GM21390 (cell line): ENCODE data around the gene GON7.
A peak's percentile ranks its signal among the peaks of the same experiment; 100 is the strongest.
"Not testable (repeated sequence)": the region's sequence is repeated elsewhere in the genome, so short reads cannot be mapped to it uniquely, and the experiment has no call there.

Experiments
- ATAC-seq: cut with Tn5 transposase; IDR thresholded peaks from one replicate; pipeline ENCODE4 v1.9.1; 2021; ENCODE audit not compliant: unreplicated experiment

The GON7 gene

GRCh38 chr14:93206793-93207467 is at the start of gene GON7, which contains the start of gene UBR7:
Gene GON7, minus strand, starts transcription at chr14:93207065. Its CDS starts 28 bp downstream, at chr14:93207037.
Gene UBR7, plus strand, starts transcription at chr14:93207256. Its CDS starts 36 bp downstream, at chr14:93207292.
- peak; percentile 78 for ATAC-seq

GRCh38 chr14:93249128-93249831 is 42.4 kb upstream of the GON7 start:
- ATAC-seq = no peak

- no peak for ATAC-seq
Measured at GRCh38 chr14:93246534-93246933, 39.7 kb upstream of the GON7 start.

DNA sequence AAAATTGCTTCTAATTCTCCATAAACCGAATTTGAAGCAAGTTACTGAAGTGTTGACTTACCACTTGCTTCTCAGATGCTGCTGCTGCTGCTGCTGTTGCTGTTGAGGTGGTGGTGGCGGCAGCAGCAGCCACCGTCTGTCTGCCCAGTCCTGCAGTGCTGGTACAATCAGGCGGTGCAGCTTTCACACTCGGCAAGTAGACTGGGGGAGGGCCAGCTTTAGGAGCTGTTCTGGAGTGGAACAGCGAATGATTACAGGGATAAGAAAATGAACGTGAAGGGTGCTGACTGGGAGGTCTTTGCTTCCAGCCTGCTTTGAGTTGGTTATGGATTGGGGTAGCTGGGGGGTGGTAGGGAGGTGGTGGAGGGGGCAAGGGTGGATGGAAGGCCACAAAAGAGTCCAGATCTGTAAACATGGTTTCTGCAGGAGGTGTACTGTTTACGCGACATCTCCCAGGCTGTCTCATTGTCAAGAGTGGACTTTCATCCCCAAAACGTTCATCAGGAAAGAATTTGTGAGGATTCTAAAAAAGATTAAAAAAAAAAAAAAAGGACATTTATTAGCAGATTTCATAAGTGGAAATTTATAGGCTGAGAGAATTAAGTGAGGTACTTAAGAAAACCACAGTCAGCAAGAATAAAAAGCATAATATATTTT is 39.0 kb upstream of the GON7 start:
- ATAC-seq = no peak

GRCh38 chr14:93240678-93241000 is 33.8 kb upstream of the GON7 start:
- no peak for ATAC-seq

- no peak for ATAC-seq
Measured at GRCh38 chr14:93239869-93240677, 33.2 kb upstream of the GON7 start.

GRCh38 chr14:93234798-93235197 is 27.9 kb upstream of the GON7 start:
- ATAC-seq = no peak

- ATAC-seq = not testable (repeated sequence)
Measured at GRCh38 chr14:93233078-93233477, 26.2 kb upstream of the GON7 start.

- ATAC-seq = no peak
Measured at GRCh38 chr14:93232159-93232558, 25.3 kb upstream of the GON7 start.

GRCh38 chr14:93231129-93231979 is 24.5 kb upstream of the GON7 start:
- ATAC-seq = no peak

GRCh38 chr14:93230539-93230938 is 23.7 kb upstream of the GON7 start:
- ATAC-seq = no peak

DNA sequence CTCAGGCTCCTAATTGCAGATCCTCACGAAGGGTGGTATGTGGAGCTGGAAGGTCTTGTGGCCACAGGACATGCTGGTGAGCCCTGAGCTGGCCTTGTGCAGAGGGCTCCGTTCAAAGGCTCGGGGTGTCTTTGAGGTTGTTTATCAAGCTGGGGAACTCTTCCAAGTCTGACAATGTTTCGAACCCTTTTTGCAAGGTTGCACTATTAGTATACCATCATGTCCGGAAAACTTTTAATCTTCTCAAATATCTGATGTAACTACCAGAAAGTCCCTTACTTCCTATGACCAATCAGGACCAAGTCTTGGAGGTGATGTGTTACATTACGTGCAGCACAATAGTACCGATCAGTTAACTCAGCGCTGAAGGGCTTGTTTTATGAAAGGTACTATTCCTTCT is 21.7 kb upstream of the GON7 start:
- ATAC-seq = no peak

DNA sequence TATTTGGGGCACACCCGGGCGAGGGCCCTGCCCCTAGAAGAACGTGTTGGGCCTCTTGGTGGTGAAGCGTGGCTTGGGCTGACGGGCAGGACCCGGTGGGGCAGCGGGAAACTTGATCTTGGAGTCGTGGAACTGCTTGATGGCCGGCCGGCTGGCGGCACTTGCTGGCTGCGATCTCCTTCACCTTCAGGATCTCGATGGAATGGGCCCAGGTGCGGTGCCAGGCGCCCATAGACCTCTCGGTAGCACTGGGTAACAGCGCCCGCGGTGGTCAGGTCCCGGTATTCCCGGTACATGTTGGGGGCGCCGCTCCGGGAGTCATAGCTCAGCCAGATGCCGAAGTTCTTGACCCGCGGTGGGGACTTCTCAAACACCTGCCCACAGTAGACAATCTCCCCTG is 16.7 kb upstream of the GON7 start:
- ATAC-seq = no peak

GRCh38 chr14:93220509-93220908 is 13.6 kb upstream of the GON7 start:
- ATAC-seq = no peak

GRCh38 chr14:93219103-93219726 is 12.3 kb upstream of the GON7 start:
- peak; percentile 58 for ATAC-seq

- no peak for ATAC-seq
Measured at GRCh38 chr14:93214598-93214997, 7.7 kb upstream of the GON7 start.

GRCh38 chr14:93212432-93212831 is 5.6 kb upstream of the GON7 start:
- peak; percentile 78 for ATAC-seq

GRCh38 chr14:93207468-93208308 is 823 bp upstream of the GON7 start:
- ATAC-seq = peak; percentile 36

DNA sequence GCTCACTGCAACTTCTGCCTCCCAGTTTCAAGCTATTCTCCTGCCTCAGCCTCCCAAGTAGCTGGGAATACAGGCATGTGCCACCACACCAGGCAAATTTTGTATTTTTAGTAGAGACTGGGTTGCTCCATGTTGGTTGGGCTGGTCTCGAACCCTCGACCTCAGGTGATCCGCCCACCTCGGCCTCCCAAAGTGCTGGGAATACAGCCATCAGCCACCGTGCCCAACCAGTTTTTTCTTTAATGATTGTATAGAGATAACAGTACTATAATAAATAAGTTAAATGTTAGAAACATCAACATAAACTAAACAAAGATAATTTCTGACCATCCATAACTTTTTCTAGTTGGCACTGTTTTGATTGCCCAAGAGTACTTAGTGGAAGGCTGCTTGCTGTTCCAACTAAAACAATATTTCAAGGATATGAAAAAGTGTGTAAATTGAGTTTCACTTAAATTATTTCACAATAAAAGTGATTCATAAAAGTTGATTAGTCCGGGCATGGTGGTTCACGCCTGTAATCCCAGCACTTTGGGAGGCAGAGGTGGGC is 5.6 kb downstream of the GON7 start:
- no peak for ATAC-seq
